Measurements from ENCODE around the gene FCGR3A.

FCGR3A gene

DNA sequence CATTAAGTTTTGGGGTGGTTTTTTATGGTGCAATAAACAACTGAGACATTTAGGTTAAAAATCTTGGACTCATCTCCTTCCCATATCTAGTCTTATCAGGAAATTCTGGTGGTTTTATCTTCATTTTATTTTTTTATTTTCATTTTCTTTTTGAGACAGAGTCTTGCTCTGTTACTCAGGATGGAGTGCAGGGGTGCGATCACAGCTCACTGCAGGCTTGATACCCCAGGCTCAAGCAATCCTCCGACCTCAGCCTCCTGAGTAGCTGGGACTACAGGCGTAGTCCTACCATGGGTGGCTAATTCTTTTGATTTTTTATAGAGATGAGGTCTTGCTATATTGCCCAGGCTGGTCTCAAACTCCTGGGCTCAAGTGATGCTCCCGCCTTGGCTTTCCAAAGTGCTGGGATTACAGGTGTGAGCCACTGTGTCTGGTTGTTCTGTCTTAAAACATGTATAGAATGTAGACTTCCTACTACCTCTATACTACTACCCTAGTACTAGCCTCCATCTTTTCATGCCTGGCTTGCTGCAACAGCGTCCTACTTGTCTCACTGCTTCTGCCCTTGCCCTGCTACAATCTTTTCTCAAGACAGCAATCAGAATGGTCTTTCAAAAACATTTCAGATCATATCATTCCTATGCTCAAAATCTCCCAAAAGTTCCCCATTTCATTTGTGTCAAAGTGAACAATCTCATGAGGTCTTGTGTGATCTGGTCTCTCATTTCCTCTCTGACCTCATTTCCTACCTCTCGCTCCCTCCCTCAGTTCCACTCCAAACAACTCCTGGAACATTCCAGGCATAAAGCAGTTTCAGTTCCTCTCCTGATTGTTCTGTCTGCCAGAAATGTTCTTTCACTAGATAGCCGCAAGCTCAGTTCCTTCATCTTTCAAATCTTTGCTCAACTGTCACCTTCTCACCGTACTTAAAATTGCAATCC, 50.2 kb downstream of the FCGR3A start:
- no peak for DNase-seq

DNA sequence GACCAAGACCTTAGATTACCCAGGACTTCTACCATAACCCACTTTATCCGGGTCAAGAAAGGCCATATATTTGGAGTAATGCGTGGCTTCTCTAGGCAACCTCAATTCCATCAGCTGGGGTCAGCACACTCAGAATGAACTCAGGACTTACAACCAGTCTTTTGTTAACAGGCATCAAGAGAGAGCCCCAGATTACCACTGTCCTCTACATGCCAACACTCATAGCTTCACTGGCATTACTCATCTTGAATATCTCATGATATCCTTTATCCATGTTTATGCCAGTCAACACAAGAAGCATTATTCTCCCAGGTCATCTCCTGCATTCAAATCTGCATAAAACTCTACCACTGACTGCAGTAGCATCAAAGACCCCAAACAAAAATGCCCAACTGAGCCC, 51.0 kb downstream of the FCGR3A start:
- DNase-seq: no peak

- no peak for DNase-seq
Measured at GRCh38 chr1:161497961-161498360, 51.7 kb downstream of the FCGR3A start.

- no peak for DNase-seq
Measured at GRCh38 chr1:161495490-161495889, 54.1 kb downstream of the FCGR3A start.

DNA sequence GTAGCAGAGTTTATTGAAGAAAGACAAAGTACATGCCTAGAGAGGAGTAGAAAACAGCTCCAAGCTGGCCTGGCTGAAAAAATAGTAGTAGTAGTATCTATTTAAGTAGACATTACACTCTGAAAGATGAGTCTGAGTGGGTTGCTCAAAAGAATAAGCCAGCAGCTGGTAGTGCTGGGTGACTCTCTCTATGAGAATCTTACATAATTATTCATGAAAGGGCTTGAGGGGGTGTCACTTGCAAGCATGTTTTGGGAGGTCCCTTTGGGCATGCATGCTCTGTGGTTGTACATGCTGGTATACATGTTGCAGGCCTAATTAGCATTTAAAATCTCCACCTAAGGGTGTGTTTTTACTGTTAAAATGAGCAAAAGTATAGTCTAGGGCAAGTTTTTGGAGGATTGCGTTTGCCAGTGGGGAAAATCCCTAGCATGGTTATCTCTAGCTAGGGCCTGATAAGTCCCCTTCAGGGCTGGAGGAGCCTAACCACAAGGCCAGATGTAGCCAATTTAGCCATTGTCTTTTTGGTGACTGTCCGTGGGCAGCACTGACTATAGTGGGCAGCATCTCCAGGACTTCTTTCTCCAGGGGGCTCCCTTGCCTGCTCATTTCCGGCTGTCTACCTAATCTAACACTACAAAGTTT, 55.4 kb downstream of the FCGR3A start:
- DNase-seq: no peak

- DNase-seq: no peak
Measured at GRCh38 chr1:161492827-161493226, 56.8 kb downstream of the FCGR3A start.

Data from stimulated activated CD4-positive, alpha-beta T cell treated with anti-CD3 and anti-CD28 coated beads, Interleukin-12 subunit alpha, Interleukin-12 subunit beta, amount 100 ng/mL, for 4 hours (primary cell).